NB4 (cell line): ENCODE data around the gene PODXL.

Source experiments
- DNase-seq: peaks from one replicate; pipeline ENCODE4 v3.0.0; 2010; ENCODE audit warnings: low read depth
- H3K4me3 ChIP-seq: one replicate; pipeline ENCODE4 v1.5.1; 2011; ENCODE audit warnings: mild to moderate bottlenecking, low read depth, low read length, moderate library complexity
- MYC ChIP-seq: IDR thresholded peaks from 2 replicates; pipeline ENCODE4 v1.6.1; 2011; ENCODE audit warnings: low read depth, low read length
- POLR2A ChIP-seq: IDR thresholded peaks from 2 replicates; pipeline ENCODE4 v1.6.1; 2011; ENCODE audit warnings: mild to moderate bottlenecking; ENCODE audit not compliant: insufficient read length; ENCODE audit errors: extremely low read depth
- TF ChIP-seq, protein P1 (sequence below): IDR thresholded peaks from one replicate; pipeline ENCODE4 v1.5.1; 2012; ENCODE audit warnings: low read depth, low read length
- TF ChIP-seq, protein P2 (sequence below): IDR thresholded peaks from 2 replicates; pipeline ENCODE4 v1.6.1; 2011; ENCODE audit warnings: low read depth, low read length

The PODXL gene

DNA sequence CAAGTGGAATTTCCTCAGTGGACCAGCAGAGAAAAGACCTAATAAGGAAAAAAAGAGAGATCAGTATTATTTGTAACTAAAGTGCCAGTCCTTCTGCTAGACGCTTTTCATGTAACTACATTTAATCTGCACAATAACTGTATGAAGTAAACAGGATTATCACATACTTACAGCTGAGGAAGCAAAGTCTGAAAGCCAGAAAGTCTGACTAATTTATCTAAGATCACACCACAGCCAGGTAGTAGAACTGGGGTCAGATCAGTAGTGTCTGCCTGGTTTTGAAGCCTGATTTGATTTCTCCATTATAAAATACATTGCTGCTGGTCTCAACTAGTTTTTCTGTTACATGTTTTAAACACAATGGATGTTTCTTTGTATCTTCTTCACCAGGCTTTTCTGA lies 69.2 kb downstream of the PODXL start:
- no peak for DNase-seq
- TF ChIP-seq, protein P1, sequence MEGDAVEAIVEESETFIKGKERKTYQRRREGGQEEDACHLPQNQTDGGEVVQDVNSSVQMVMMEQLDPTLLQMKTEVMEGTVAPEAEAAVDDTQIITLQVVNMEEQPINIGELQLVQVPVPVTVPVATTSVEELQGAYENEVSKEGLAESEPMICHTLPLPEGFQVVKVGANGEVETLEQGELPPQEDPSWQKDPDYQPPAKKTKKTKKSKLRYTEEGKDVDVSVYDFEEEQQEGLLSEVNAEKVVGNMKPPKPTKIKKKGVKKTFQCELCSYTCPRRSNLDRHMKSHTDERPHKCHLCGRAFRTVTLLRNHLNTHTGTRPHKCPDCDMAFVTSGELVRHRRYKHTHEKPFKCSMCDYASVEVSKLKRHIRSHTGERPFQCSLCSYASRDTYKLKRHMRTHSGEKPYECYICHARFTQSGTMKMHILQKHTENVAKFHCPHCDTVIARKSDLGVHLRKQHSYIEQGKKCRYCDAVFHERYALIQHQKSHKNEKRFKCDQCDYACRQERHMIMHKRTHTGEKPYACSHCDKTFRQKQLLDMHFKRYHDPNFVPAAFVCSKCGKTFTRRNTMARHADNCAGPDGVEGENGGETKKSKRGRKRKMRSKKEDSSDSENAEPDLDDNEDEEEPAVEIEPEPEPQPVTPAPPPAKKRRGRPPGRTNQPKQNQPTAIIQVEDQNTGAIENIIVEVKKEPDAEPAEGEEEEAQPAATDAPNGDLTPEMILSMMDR = no peak
- no peak for TF ChIP-seq MYC
- TF ChIP-seq, protein P2, sequence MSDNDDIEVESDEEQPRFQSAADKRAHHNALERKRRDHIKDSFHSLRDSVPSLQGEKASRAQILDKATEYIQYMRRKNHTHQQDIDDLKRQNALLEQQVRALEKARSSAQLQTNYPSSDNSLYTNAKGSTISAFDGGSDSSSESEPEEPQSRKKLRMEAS = no peak
- no peak for TF ChIP-seq POLR2A

DNA sequence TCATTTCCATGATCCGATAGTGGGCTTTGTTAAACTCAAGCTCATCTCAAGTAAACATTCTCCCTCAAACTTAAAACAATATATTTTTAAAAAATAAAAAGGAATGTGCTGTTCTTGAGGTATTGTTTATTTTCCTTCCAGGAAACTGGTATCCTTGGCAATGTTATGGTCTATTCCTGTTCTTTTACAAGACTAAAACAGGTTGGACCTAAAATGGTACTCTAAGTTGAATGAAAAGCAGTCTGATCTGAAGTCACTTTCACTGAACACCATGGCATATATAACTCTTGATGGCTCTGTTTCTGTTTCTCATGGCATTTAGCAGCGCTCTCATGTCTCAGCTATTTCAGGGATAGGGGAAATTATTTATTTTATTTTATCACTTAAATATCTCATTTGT lies 70.1 kb downstream of the PODXL start:
- no peak for DNase-seq
- TF ChIP-seq, protein P1 = no peak
- no peak overlapping the region for H3K4me3 ChIP-seq

More for the DNA sequence above, 69.2 kb downstream of the PODXL start:
- H3K4me3 ChIP-seq = no peak overlapping the region

DNA sequence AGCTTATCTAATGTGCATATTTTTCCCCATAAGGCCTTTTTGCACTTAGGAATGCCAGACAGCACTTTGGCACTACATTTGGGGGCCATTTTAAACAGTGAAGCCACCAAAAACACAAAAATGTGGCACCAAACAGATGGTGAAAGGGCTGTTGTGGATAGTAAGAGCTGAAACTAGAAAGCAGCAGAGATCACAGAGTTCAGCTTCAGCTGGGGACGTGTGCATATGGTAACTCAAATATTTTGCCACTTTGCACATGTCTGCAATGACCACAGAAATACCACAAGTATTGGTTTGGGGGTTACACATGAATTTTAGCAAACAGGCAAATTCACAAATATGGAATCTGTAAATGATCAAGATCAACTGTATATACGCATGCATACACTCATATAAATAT lies 72.8 kb downstream of the PODXL start:
- TF ChIP-seq, protein P1 = no peak
- TF ChIP-seq, protein P2 = no peak
- TF ChIP-seq POLR2A = no peak
- TF ChIP-seq MYC = no peak
- no peak for DNase-seq
- H3K4me3 ChIP-seq = no peak overlapping the region

DNA sequence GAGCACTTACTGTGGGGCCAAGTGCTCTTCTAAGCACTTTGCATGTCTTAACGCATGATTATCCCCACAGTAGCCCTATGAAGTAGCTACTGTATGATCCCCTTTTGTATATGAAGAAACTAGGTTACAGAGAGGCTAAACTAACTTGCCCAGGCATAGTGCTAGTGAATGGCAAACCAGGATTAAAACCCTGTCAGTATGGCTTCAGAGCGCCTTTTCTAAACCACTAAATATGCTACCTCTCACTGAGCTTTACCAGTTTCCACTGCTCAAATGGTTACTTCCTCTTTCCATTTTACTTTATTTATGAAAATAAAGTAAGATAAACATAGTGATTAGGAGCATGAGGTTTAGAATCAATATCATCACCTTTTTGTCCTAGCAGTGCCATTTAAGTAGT lies 73.6 kb downstream of the PODXL start:
- TF ChIP-seq, protein P1 = no peak
- TF ChIP-seq POLR2A (no peak), MYC (no peak)
- TF ChIP-seq, protein P2 = no peak
- no peak for DNase-seq

DNA sequence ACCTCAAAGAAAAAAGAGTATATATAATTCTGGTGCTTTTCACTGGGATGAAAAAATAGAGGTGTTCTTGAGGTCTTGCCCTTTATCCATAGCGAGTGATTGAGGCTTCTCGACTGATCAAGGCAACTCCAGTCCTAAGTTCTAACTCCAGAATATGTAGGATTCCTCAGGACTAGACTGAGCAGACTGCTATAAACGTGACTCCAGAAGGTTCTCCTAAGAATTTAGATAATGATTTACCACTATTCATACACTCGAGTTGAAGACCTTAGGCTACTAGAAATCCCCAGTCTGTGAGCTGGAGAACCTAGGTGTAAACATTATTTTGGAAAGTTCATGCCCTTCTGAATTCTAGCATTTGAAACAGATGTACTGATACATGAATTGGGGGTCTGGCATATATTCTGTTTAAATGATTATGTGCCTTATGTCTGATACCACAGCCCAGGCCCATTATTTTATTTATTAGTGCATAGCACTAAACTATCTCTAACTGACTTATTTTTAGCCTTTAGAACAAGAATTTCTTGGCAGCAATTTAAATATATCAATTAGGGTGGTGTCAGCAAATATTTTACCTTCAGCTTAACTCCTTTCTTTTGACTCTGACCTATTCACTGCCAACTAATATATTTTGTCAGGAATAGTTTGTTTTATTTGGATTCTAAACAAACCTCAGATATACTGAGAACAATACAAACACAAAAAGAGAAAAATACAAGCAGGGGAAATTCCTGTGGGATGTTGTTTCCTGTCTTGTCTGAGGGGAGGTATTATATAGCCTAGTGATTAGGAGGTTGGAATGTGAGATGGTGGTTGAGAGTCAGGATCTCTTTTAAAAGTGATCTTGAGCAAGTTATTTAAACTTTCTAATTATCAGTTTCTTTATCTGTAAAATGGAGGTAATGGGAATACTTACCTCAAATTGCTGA lies 75.8 kb downstream of the PODXL start:
- TF ChIP-seq MYC (no peak), POLR2A (no peak)
- TF ChIP-seq, protein P2 = no peak
- TF ChIP-seq, protein P1 = no peak
- no peak overlapping the region for H3K4me3 ChIP-seq
- DNase-seq = no peak

More for the DNA sequence above, 73.6 kb downstream of the PODXL start:
- no peak overlapping the region for H3K4me3 ChIP-seq

DNA sequence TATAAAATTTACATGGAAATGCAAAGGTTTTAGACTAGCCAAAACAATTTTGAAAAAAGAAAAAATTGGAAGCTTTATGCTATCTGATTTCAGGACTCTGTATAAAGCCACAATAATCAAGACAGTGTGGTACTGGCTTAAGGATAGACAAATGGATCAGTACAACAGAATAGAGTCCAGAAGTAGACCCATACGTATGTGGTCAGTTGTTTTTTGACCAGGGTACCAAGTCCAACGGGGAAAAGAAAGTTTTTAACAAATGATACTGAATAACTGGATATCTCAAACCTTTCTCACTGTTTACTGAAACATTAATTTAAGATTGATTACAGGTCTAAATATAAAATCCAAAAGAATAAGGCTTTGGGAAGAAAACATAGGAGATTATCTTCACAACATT lies 79.7 kb downstream of the PODXL start:
- DNase-seq = no peak
- TF ChIP-seq MYC (no peak), POLR2A (no peak)
- TF ChIP-seq, protein P1 = no peak
- TF ChIP-seq, protein P2 = no peak
- H3K4me3 ChIP-seq = no peak overlapping the region
